Stomach (tissue), 4 donors: ENCODE measurements around the gene DCAF6.

Experiments used
- EP300 ChIP-seq: sonication (generic); formaldehyde crosslinking; IDR thresholded peaks from one replicate; pipeline ENCODE4 v1.6.1; 2017; ENCODE audit warnings: antibody characterized with exemption
- POLR2A ChIP-seq, 4 donors: fragments of 450-650 bp; IDR thresholded peaks; one replicate each; pipeline ENCODE4 v1.6.1; 2016; ENCODE audit warnings: antibody characterized with exemption in 4 of 4, control low read depth in 2 of 4, mild to moderate bottlenecking in 1 of 4, moderate library complexity in 1 of 4
- POLR2AphosphoS5 ChIP-seq, 3 donors: sonication (generic); formaldehyde crosslinking; IDR thresholded peaks; one replicate each; pipeline ENCODE4 v1.6.1; 2016; ENCODE audit warnings: antibody characterized with exemption in 3 of 3
- TF ChIP-seq, protein P1 (sequence below), 7 experiments: fragments of 450-650 bp in 4 of 7; fragments of 200-600 bp in 3 of 7; sonication (generic) in 3 of 7; IDR thresholded peaks; one replicate each; pipeline ENCODE4 v1.5.1; 2016 to 2019; ENCODE audit warnings: antibody characterized with exemption in 7 of 7, control low read depth in 2 of 7, mild to moderate bottlenecking in 1 of 7

DNA sequence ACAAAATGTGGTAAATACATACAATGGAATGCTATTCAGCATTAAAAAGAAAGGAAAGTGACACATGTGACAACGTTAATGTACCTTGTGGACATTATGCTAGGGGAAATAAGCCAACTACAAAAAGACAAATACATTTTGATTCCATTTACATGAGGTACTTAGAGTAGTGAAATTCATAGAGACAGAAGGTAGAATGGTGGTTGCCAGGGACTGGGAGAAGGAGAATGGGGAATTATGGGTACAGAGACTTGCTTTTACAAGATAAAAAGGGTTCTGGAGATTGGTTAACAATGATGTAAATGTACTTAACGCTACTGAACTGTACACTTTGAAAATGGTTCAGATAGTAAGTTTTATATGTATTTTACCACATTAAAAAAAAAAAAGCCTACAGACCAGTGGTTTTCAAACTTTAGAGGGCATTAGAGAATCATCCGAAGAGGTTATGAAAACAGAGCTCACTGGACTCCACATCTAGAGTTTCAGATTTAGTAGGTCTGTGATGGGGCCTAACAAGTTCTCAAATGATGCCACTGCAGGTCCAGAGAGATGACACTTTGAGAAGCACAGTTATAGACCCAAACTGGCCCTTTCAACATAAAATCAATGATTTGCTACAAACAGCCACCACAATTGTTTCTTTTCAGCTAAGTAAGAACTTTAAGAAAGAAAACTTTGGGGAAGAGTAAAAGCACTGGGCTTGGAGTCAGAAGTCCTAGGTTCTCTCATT is 13.0 kb upstream of the DCAF6 start:
- TF ChIP-seq, protein P1, sequence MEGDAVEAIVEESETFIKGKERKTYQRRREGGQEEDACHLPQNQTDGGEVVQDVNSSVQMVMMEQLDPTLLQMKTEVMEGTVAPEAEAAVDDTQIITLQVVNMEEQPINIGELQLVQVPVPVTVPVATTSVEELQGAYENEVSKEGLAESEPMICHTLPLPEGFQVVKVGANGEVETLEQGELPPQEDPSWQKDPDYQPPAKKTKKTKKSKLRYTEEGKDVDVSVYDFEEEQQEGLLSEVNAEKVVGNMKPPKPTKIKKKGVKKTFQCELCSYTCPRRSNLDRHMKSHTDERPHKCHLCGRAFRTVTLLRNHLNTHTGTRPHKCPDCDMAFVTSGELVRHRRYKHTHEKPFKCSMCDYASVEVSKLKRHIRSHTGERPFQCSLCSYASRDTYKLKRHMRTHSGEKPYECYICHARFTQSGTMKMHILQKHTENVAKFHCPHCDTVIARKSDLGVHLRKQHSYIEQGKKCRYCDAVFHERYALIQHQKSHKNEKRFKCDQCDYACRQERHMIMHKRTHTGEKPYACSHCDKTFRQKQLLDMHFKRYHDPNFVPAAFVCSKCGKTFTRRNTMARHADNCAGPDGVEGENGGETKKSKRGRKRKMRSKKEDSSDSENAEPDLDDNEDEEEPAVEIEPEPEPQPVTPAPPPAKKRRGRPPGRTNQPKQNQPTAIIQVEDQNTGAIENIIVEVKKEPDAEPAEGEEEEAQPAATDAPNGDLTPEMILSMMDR (IDR thresholded peaks at IDR 0.05): no peak
- TF ChIP-seq POLR2A (IDR thresholded peaks at IDR 0.05): no peak
- no peak for TF ChIP-seq POLR2AphosphoS5 (IDR thresholded peaks at IDR 0.05)
- TF ChIP-seq EP300: no peak
